HG03280 (cell line): ENCODE measurements around the gene SCP2D1.
"Not testable (repeated sequence)": the region's sequence is repeated elsewhere in the genome, so short reads cannot be mapped to it uniquely, and the experiment has no call there.

Experiments
- ATAC-seq: cut with Tn5 transposase; IDR thresholded peaks from one replicate; pipeline ENCODE4 v1.9.1; 2021; ENCODE audit warnings: mild to moderate bottlenecking, moderate library complexity; ENCODE audit not compliant: unreplicated experiment

The SCP2D1 gene

DNA sequence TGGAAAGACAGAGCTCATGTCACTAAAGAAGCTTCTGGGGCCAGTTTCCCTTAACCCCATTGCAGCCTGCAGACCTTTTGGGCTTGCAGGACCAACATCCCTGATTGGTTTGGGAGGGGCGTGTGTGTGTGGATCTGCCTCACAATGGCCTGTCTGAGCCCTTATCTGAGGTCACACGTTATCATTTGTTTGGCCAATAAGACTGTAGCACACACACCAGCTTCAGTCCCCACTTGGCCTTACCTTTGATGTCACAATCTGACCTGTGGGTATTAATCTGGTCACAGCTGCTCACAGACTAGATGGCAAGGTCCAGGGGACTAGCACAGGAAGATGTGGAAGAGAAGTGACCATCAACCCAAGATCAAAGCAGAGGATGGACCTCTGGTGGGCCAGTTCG, at the start of gene SCP2D1:
TSS of gene SCP2D1 (plus strand) at position 301 of the 400 bp plus-strand sequence. CDS start at position 334, 33 bp downstream.
- ATAC-seq: no peak

DNA sequence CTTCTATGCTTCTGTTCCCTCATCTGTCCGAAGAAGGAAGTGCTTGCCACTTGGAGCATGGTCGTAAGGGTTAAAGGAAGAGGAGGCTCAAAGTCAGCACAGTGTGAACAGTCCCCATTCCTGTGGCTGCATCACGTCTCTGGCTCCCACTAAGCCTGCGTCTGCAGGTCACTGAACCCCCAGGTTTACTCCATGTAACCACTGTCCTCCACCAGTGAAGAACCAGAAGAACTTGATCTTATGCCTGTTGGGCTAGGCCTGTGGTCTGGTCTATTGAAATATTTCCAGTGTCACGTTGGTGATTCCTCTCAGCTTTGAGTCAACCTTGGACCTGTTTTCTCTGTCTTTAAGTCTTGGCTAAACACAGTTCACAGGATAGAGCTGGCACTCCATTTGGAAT, 45.9 kb upstream of the SCP2D1 start:
- ATAC-seq: no peak

DNA sequence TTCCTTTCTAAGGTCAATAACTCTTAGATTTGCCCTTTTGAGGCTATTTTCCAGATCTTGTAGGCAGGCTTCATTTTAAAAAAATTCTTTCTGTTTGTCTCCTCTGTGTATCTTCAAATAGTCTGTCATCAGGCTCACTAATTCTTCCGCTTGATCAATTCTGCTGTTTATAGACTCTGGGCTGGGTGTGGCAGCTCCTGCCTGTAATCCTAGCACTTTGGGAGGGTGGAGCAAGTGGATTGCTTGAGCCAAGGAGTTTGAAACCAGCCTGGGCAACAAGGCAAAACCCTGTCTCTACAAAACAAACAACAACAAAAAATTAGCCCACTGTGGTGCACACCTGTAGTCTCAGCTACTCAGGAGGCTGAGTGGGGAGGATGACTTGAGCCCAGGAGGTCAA, 40.0 kb upstream of the SCP2D1 start:
- ATAC-seq: no peak

DNA sequence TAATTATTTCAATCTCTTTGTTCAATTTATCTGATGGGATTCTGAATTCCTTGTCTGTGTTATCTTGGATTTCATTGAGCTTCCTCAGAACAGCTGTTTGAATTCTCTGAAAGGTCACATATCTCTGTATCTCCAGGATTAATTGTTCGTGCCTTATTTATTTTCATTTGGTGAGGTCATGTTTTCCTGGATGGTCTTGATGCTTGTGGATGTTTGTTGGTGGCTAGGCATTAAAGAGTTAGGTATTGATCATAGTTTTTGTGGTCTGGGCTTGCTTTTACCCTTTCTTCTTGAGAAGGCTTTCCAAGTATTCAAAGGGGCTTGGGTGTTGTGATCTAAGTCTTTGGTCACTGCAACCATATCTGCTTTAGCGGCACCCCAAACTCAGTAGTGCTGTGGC, 39.4 kb upstream of the SCP2D1 start:
- no peak for ATAC-seq

DNA sequence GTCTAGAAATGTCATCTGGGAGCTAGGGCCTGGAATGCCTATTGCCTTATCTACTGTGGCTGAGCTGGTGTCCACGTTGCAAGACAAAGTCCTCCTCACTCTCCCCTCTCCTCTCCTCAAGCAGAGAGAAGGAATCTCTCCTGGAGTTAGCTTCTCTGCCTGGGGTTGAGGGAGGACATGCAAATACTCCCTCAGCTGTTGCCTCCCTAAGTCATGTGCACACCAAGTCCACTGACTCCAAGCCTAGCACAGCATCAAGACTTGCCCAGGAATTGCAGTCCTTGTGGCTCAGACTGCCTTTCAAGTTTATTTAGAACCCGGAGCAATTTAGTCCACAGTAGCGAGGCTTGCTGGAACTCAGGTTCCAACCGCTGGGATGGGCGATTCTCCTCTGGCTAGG, 38.0 kb upstream of the SCP2D1 start:
- no peak for ATAC-seq

DNA sequence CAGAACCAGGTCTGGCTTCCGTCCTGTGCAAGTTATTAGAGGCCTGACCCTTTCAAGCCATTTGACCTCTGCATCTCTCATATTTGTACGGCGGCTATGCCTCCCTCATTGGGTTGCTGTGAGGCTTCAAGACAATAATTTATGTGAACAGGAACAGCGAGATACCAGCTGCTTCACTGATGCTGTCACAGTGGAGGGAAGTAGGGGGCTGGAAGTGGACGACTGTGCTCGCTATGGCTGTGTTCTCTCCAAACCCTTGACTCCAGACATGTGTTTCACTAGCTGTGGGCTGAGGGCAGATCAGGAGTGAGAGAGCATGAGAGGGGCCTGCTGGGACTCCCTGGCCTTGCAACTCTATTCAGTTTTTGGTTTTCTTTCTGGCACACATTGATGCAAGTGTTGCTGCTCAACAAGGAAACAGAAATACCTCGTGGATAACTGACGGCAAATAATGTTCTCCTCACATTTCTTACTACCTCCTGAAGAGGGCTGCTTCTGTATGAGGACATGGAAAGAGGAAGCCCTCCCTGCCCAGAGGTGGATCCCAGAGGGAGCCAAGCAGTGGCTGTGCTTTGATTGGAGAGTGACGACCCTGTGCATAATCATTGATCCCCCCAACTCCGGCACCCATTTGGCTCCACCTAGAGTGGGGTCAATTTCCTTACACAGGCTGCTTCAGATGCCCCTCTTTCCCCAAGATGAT, 34.7 kb upstream of the SCP2D1 start:
- no peak for ATAC-seq

DNA sequence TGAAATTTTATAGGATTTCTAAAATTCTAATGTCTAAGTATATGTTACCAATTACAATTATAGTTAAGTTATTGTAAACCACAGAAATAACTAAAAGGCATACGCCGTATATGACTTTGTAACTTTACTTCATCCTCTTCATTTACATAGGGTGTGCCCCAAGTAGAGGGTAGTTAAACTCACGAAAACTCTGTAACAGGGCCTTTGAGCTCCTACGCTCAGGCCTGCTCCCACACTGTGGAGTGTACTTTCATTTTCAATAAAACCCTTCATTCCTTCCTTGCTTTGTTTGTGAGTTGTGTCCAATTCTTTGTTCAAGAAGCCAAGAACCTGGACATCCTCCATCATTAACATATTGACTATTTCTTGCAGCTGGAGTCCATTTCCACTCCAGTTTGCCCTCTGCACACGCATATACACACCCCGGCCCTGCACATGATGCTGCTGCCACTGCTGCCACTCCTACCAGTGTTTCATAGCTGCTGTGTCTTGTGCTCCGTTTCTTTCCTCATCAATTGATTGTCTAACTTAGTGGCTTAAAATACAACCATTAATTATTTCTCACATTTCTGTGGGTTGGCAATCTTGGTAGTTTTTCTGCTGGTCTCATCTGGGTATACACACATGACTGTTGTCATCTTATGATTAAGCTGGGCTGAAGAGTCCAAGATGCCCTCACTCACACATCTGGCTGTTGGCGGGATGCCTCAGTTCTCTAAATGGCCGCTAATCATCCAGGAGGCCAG, 33.0 kb upstream of the SCP2D1 start:
- ATAC-seq: no peak

DNA sequence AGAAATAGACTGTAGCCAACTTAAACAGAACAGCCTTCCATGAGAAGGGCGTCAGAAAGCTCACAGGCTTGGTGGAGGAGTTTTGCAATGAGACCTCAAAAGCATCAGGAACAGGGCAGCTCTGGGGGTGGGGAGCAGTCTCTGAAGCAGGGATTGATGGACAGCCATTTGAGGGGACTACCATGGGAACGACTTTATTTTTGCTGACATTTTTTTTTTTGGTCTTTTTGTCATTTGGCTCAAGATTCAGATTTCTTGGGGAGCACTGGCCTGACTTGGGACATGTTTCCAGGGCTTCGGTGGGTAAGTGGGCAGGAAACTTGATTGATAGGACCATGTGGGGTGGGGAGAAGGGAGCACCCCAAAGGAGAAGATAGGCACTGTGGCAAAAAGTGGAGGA, 32.1 kb upstream of the SCP2D1 start:
- ATAC-seq: no peak

DNA sequence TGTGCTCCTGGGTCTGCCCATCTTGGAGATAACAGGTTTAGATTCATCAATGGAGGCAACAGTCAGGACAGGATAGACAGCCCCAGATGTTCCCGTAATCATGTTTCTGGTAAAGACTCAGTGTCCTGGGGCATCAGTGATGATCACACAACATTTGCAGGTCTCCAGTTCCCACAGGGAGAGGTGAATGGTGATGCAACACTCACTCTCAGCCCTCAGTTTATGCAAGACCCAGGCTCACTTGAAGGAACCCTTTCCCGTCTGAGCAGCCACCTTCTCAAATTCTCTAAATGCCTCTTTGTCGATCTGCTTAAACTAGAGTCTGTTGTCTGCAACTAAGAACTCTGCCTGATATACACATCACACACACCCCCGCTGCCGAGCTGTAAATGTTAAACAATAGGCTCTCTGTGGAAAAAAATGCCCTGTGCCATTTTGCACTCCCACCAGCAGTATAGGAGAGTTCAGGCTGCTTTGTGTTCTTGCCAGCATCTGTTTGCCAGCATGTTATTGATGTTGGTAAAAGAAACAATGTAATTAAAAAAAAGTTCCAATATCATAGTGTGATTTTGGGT, 30.1 kb upstream of the SCP2D1 start:
- no peak for ATAC-seq

DNA sequence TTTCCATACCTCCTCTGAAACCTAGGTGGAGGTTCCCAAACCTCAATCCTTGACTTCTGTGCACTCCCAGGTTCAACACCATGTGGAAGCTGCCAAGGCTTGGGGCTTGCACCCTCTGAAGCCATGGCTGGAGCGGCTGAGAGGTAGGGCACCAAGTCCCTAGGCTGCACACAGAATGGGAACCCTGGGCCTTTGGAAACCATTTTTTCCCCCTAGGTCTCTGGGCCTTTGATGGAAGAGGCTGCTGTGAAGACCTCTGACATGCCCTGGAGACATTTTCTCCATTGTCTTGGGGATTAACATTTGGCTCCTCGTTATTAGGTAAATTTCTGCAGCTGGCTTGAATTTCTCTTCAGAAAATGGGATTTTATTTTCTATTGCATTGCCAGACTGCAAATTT, 26.5 kb upstream of the SCP2D1 start:
- not testable (repeated sequence) for ATAC-seq

DNA sequence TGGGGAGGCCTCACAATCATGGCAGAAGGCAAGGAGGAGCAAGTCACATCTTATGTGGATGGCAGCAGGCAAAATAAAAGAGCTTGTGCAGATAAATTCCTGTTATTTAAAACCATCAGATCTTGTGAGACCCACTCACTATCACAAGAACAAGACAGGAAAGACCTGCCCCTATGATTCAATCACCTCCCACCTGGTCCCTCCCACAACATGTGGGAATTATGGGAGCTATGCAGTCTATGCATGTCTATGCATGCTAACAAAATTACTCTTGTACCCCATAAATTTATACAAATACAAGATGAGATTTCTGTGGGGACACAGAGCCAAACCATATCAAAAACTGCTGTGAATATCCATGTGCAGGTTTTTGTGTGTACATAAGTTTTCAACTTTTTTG, 25.6 kb upstream of the SCP2D1 start:
- no peak for ATAC-seq

DNA sequence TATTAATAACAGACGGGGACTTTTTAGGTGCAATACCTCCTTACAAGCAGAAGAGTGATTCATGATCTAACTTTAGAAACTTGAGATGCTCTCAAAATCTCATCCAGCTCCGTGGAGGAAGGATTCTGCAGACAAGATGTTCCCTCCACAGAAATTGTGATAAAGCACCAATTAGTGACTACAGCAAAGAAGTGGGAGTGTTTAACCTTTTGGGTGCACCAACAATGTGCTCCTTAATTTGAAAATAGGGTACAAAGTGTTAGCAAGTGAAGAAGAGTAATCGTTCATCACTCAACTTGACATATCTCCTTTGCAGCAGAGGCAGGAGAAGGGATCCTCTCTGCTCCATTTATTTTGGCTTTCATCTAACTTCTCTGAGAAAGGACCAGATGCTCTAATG, 22.8 kb upstream of the SCP2D1 start:
- no peak for ATAC-seq

DNA sequence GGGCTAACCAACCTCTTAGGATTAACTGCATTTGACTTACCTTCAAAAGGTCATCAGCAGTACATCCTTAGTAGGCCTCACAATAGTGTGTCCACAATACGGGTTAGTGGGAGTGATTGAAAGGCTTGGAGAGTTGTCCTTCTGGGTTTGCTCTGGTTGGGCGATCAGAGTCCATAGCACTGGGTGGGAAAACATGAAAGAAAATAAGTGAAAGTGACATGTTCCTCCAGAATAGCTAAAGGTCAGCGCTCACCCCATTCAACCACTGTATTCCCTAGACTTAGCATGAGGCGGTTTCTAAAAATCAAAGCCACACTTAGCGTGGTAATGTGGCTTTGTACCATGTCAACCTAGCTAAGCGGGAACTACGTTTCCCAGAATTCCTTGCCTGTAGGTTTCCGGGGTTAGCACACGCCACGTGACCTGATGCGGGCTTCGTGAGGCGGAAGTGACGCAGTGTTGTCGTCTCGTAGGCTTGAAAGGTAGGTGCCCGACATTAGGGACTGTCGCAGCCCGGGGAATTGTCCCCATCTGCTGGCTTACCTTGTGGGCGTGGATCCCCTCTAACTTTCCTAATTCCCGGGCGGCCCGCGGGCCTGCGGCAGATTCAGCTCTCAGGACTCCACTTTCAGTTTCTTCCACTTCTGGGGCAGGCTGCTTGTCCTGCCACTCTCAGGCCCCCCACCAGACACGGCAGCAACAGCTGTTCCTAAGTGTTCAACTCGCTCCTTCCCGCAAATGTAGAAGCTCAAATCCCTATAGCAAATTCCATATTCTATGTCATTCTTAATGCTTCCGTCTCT, 19.8 kb upstream of the SCP2D1 start:
- ATAC-seq: peak; percentile 99

DNA sequence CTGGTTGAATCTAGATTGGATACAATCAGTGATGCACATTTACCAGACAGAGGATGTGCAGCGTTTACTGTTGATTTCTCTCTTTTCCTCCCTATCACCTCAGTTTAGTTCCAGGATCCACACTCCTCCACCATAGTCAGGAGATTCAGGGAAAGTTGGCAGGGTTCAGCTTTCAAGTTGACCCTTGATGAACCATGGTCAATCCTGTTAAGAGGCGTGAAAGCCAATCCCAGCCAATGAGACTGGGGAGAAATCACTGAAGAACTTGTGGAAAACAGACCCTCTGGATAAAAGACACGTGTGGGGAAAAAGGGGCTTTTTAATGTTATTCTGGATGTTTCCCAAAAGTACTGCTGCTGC, 19.2 kb upstream of the SCP2D1 start:
- peak; percentile 1 for ATAC-seq

DNA sequence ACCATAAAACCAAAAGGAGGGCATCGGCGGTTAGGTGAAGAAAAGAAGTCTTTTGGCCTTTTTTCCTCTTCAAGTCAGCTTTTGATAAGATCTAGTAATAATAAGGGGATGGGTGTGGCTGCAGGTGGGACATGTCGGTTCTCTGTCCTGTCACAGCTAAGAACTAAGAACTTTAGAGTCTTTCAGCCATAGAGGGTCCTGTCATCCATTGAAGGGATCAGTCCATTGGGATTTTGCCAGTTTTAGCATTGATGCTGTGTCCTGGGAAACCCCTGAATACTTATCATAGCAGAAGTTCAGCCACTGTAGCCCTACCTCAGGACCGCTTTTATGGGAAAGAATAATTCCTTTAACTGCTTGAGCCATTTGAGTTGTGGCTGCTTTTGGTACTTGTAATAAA, 18.2 kb upstream of the SCP2D1 start:
- ATAC-seq: no peak

DNA sequence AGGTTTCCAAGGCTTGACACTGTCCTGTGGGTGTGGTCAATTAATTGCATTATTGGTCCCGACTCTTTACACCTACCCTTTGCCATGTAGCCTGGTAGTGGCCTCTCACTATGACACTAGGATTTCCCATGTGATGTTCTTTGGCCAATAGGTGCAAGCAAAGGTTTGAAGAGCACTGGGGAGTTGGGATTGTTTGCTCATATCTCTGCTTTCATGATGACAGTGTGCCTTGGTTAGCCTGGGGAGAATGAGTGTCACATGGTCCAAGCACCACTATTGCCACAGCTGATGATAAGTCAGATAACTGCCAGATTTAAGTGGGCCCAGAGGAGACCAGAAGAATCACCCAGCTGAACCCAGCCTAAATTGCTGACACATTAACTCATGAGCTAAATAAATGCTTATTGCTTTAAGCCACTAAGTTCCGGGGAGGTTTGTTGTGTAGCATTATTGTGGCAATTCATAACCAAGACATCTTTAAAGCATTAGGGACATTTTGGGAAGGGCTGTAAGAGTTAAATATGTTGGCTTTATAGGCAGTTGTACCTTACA, 17.2 kb upstream of the SCP2D1 start:
- ATAC-seq: no peak

DNA sequence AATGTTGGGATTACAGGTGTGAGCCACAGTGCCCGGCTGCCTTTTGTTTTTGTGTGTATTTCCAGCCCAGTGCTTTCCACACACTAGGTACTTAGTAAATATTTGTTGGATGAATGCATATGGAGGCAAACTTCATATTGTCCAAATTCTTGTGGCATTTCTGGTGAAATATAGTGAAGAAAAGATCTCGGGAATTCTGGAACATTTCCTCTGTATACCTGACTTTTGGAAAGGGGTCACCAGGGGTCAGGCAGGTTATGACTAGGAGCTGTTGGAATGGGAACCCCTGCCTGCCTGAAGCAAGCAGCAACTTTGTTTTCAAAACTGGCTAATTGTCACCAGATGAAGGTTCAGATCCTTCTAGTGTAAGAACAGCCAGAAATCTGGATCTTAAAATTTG, 12.1 kb upstream of the SCP2D1 start:
- ATAC-seq: no peak

DNA sequence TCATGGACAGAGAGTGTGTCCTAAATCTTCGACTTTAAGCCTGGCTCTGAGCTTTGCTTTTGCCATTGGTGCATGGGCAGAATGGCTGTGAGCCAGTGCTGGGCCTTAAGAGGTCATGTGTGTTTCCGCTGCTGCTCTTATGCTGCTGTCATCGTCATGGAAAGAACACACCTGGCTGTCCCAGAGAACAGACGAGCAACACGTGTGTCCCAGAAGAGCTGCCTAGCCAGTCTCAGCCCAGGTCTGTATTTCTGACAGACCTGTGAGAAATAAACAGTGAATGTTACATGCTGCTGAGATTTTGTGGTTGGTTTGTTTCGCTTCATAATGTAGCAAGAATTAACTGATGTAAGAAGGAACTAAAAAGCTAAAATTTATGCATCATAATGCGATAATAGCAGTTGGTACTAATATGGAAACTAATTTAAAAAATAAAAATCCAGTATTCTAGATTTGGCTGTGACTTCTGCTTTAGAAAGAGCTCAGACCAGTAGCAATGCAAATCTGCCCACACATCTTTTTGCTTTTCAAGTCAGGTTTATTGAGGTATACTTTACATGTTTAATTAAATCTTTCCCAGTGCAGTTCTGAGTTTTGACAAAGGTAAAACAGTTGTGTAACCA, 11.5 kb upstream of the SCP2D1 start:
- ATAC-seq: peak; percentile 60

DNA sequence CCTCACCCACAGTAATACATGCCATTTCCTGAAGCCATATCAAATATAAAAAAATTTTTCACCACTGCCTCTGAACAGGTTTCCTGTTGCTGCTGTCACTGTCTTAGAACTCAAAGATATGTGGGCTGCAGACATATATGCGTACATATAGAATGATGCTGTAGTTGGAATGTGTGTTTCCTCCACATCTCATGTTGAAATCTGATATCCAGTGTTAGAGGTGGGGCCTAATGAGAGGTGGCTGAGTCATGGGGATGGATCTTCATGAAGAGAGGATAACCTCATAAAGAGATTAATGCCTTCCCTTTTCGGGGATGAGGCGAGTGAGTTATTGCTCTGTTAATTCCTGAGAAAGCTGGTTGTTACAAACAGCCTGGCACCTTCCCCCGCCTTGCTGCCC, 7.7 kb upstream of the SCP2D1 start:
- no peak for ATAC-seq

DNA sequence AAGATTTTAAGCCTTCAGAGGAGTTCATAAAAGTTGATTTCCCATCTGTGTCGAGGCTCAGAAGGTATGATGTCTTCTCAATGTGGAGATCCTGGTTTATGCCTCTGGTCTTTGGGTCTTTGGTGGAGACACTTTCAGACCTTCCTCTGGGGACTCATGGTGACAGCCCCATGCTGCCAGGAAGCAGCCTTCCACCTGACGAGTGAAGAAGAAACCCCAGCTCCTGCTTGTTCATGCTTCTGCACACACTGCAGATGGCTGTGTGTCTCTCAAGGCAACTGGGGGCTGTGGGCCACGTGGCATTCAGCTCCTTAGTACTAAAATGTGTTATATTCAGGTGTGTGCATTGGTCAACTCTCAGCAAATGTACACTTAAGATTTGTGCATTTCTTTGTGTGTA, 4.9 kb upstream of the SCP2D1 start:
- no peak for ATAC-seq

DNA sequence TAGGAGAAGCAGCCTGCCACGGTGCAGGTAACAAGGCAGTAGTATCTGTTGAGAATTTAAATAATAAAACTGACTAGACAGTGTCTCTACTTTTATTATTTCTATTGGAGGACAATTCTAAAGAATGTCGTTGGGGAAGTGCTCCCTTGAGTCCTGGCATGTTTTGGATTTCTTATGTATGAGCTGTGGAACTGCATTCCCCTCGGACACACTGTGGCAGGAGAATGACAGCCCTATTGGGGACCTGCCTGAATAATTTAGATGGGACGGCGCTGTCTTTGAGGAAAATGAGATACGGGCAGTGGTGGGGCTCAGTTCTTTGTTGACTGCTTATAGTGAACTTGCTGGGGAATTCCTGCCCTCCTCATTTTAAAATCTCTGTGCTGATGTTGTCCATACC, 2.4 kb upstream of the SCP2D1 start:
- no peak for ATAC-seq
